ENCODE measurements around the gene ZNF782.
"Not testable (repeated sequence)": the region's sequence is repeated elsewhere in the genome, so short reads cannot be mapped to it uniquely, and the experiment has no call there.

Gene ZNF782

GRCh38 chr9:96854651-96855273, 448 bp upstream of the ZNF782 start:
- DNase-seq (ENCODE audit: low spot score) = no peak

GRCh38 chr9:96852676-96853075, 1.6 kb downstream of the ZNF782 start:
- no peak for DNase-seq (ENCODE audit: low spot score)

DNA sequence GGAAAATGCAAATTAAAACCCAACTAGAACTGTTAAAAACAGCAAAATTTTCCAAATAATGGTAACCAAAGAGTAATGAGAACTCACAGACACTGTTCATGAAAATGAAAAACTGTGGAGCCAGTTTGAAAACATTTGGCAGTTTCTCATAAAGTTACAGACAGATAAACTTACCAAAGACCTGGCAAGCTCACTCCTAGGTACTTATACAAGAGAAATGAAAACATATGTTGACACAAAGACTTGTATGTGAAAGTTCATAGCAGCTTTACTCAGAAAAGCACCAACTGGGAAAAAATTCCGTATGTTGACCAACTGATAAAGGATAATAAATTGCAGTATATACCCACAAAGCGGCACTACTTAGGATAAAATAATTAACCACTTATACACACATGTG, 10.3 kb downstream of the ZNF782 start:
- no peak for DNase-seq (ENCODE audit: low spot score)

- DNase-seq (ENCODE audit: low spot score) = no peak
Observed at GRCh38 chr9:96818533-96818932, 35.8 kb downstream of the ZNF782 start.

DNA sequence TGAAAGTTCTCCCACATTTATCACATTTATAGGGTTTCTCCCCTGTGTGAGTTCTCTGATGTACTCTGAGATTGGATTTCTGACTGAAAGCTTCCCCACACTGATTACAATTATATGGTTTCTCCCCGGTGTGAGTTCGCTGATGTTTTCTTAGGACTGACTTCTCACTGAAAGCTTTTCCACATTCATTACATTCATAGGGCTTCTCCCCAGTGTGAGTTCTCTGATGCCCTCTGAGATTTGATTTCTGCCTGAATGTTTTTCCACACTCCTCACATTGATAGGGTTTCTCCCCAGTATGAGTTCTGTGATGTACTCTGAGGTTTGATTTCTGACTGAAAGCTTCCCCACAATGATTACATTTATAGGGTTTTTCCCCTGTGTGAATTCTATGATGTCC, 36.3 kb downstream of the ZNF782 start:
- DNase-seq (ENCODE audit: low spot score) = no peak

DNA sequence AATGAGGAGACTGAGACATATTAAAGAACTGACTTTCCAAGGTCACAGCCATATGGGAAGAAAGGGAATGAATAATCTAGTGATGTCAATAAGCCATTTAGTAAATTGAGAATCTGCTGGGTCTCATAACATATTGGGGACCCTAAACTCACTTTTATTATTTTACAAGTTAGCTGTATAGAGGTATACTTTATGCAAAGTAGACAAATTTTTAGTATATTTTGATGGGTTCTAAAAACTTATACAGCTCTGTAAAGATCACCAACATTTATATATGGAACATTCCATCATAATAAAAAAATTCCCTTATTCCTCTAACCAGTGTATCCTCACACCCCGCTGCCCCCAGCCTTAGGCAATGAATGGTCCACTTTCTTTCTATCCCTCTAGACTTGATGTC, 40.7 kb downstream of the ZNF782 start:
- DNase-seq (ENCODE audit: low spot score) = no peak

- not testable (repeated sequence) for DNase-seq (ENCODE audit: low spot score)
Observed at GRCh38 chr9:96798959-96799358, 55.4 kb downstream of the ZNF782 start.

DNA sequence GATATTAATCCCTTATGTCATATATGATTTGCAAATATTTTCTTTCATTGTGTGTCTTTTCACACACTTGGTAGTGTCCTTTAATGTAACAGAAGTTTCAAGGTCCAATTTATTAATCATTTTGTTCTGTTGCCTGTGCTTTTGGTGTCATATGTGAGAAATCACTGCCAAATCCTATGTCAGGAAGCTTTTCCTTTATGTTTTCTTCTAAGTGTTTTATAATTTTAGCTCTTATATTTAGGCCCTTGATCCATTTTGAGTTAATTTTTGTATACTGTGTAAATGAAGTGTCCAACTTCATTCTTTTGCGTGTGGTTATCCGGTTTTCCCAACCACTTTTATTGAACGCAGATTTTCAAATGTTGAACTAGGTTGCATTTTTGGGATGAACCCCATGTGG, 70.3 kb downstream of the ZNF782 start:
- no peak for DNase-seq (ENCODE audit: low spot score)

- no peak for DNase-seq (ENCODE audit: low spot score)
Observed at GRCh38 chr9:96782235-96782634, 72.1 kb downstream of the ZNF782 start.

GRCh38 chr9:96781552-96781951, 72.8 kb downstream of the ZNF782 start:
- no peak for DNase-seq (ENCODE audit: low spot score)

DNA sequence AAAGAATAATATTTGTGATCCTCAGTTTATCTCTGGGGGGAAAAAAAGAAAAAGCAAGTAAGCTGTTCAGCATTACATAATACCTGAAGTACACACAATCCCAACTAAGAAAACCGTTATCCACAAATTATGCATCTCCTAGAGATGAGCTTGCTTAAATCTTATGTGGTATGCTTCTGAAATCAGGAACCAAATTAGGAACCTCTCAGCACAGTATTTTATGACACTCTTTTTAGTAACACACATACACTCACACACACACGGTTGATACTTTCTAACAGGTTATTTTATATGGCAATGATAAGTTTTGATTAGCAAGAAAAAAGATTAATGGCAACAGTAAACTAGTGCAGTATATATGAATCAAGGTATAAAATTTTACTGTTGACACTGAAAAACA, 75.2 kb downstream of the ZNF782 start:
- no peak for DNase-seq (ENCODE audit: low spot score)

DNA sequence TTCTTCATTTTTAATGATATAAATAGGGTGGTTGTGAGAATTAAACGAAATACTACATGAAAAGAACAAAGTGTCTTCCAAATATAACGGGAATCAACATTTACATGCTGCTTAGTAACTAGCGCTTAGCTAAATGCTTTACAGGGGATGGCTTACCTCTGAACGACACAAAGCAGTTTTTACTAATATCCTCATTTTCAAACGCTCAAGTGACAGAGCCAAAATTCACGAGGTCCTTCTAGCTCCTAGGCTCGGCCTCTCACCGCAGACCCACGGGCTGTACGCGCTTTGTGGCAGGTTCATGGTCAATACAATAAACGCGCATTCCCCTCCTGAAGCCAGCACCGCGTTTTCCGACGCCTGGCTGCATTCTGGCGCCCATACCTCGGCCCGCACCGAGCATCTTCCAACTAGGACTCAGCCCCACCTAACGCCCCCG, 76.9 kb downstream of the ZNF782 start:
- DNase-seq (ENCODE audit: low spot score) = no peak

GRCh38 chr9:96771124-96771523, 83.2 kb downstream of the ZNF782 start:
- DNase-seq (ENCODE audit: low spot score) = no peak

GRCh38 chr9:96769989-96770388, 84.3 kb downstream of the ZNF782 start:
- no peak for DNase-seq (ENCODE audit: low spot score)
